Keratinocyte (primary cell): ENCODE results near the gene LST1. TPM values are rescaled to one million over a fixed set of nuclear protein-coding genes. Genes with fewer than 3 reads are reported as not detected.

Experiments used
- DNase-seq: peaks from one replicate; pipeline ENCODE4 v3.0.0-alpha.2; 2011; ENCODE audit warnings: low read depth, missing footprints, low spot score
- FAIRE-seq: peaks from 2 replicates; lab custom pipeline; 2011; peaks lifted over from hg19 to GRCh38; lab: Jason Lieb, UNC
- H2AFZ ChIP-seq: 2 replicates; pipeline ENCODE4 v1.6.0; 2012; ENCODE audit warnings: low read length, control low read depth, inconsistent platforms; ENCODE audit not compliant: control insufficient read depth
- H3K27ac ChIP-seq: 2 replicates; pipeline ENCODE4 v1.5.1; 2011; ENCODE audit warnings: low read length; ENCODE audit not compliant: control insufficient read depth, insufficient read depth
- H3K27me3 ChIP-seq: 3 replicates; pipeline ENCODE4 v1.6.0; 2011; ENCODE audit warnings: low read length; ENCODE audit not compliant: control insufficient read depth, insufficient read depth; ENCODE audit errors: extremely low read depth
- H3K36me3 ChIP-seq, 2 experiments: 2 replicates in 1 of 2; 3 replicates in 1 of 2; pipeline ENCODE4 v1.5.1; 2011; ENCODE audit warnings: low read length in 2 of 2, mild to moderate bottlenecking in 1 of 2; ENCODE audit not compliant: control insufficient read depth in 2 of 2, insufficient read depth in 2 of 2; ENCODE audit errors: extremely low read depth in 1 of 2
- H3K4me1 ChIP-seq: 3 replicates; pipeline ENCODE4 v1.5.1; 2011; ENCODE audit warnings: low read length; ENCODE audit not compliant: control insufficient read depth, insufficient read depth; ENCODE audit errors: extremely low read depth
- H3K4me2 ChIP-seq: 3 replicates; pipeline ENCODE4 v1.6.0; 2011; ENCODE audit warnings: low read depth, low read length; ENCODE audit not compliant: control insufficient read depth, insufficient read depth; ENCODE audit errors: extremely low read depth
- H3K4me3 ChIP-seq, 3 experiments: fragments of 200-600 bp in 1 of 3; sonication (generic) in 1 of 3; 2 replicates in 2 of 3; 3 replicates in 1 of 3; pipeline ENCODE4 v1.5.1; 2011 to 2016; ENCODE audit warnings: low read length in 3 of 3, mild to moderate bottlenecking in 3 of 3, control low read depth in 2 of 3, inconsistent platforms in 1 of 3, low read depth in 1 of 3, mixed read lengths in 1 of 3, mixed run types in 1 of 3, moderate library complexity in 1 of 3; ENCODE audit not compliant: control insufficient read depth in 2 of 3, insufficient read depth in 2 of 3; ENCODE audit errors: extremely low read depth in 1 of 3
- H3K79me2 ChIP-seq: 2 replicates; pipeline ENCODE4 v1.6.0; 2012; ENCODE audit warnings: low read length; ENCODE audit not compliant: control insufficient read depth, insufficient read depth
- H3K9ac ChIP-seq: 3 replicates; pipeline ENCODE4 v1.6.0; 2011; ENCODE audit warnings: low read length; ENCODE audit not compliant: control insufficient read depth, insufficient read depth; ENCODE audit errors: extremely low read depth
- H3K9me1 ChIP-seq: 3 replicates; pipeline ENCODE4 v1.6.0; 2011; ENCODE audit warnings: low read length; ENCODE audit not compliant: control insufficient read depth, insufficient read depth; ENCODE audit errors: extremely low read depth
- H3K9me3 ChIP-seq: 2 replicates; pipeline ENCODE4 v1.5.1; 2012; ENCODE audit warnings: low read depth, low read length; ENCODE audit not compliant: control insufficient read depth
- H4K20me1 ChIP-seq: 3 replicates; pipeline ENCODE4 v1.6.0; 2011; ENCODE audit warnings: low read length; ENCODE audit not compliant: control insufficient read depth, insufficient read depth; ENCODE audit errors: extremely low read depth
- CTCF ChIP-seq, 3 experiments: IDR thresholded peaks in 1 of 3; conservative IDR thresholded peaks in 1 of 3; optimal IDR thresholded peaks in 1 of 3; 2 replicates in 2 of 3; 3 replicates in 1 of 3; pipeline versions ENCODE3 to v1.5.1; 2011; ENCODE audit warnings: low read length in 3 of 3, mild to moderate bottlenecking in 3 of 3, moderate library complexity in 2 of 3, control low read depth in 1 of 3, inconsistent platforms in 1 of 3; ENCODE audit not compliant: insufficient read depth in 2 of 3; ENCODE audit errors: extremely low read depth in 1 of 3
- EZH2 ChIP-seq: IDR thresholded peaks from one replicate; pipeline ENCODE4 v1.6.1; 2012; ENCODE audit warnings: inconsistent platforms, mild to moderate bottlenecking, low read length, moderate library complexity
- dilution Hi-C: fragments of 300-500 bp; cut with MboI; formaldehyde crosslinking; loops from one replicate; pipeline ENCODE4 v1.7.0; 2020; ENCODE audit warnings: low sequenced_read_pairs; ENCODE audit not compliant: extremely low pct_ligation_motif_present
- polyA plus RNA-seq, 5 experiments: library from polyadenylated mRNA; depleted of rRNA in 3 of 5; stranded (reverse) in 3 of 5; stranded (forward) in 1 of 5; unstranded in 1 of 5; fragments of >200 nt; gene quantifications; 1 replicate in 1 of 5; 2 replicates in 3 of 5; 3 replicates in 1 of 5; pipeline versions ENCODE4 v1.2.1 to v1.2.3, GENCODE V29; 2011 to 2012; ENCODE audit warnings: missing spikeins in 2 of 5, low read depth in 1 of 5, low replicate concordance in 1 of 5

LST1 gene
- polyA plus RNA-seq, 1 donor (not counting 4 experiments of a cell fraction or from before 2014, with no cell fraction given): not detected

- Histone ChIP-seq H3K9me3 (no peaks in the 10 kb centered on the region), H3K27me3 (no peaks in the 10 kb centered on the region), H3K9ac (peak overlapping the region; percentile 94), H4K20me1 (peaks cover 26% of the 10 kb centered on the region), H3K27ac (peak overlapping the region; percentile 81), H2AFZ (no peak overlapping the region), H3K79me2 (peaks cover 56% of the 10 kb centered on the region), H3K4me2 (peak overlapping the region; percentile 99), H3K36me3 (peaks cover 26 to 40% of the 10 kb centered on the region in 2 experiments), H3K9me1 (peaks cover 2% of the 10 kb centered on the region), H3K4me1 (peaks cover 14% of the 10 kb centered on the region), H3K4me3 (peak overlapping the region; percentile 84 to 99 (median 88))
- TF ChIP-seq EZH2 (no peak), CTCF (optimal IDR thresholded peaks at IDR 0.05 in 1 of 3, IDR thresholded peaks at IDR 0.05 in 1 of 3, conservative IDR thresholded peaks at IDR 0.05 in 1 of 3; ENCODE audit: extremely low read depth in 1 of 3, insufficient read depth in 2 of 3, low read length in 3 of 3) (no peak)
- dilution Hi-C loops: no loop called here
- FAIRE-seq: no peak
- DNase-seq: no peak
These were observed 35.4 kb downstream of the LST1 start for GRCh38 chr6:31621320-31621939.

GRCh38 chr6:31621991-31622390, 35.9 kb downstream of the LST1 start:
- H3K4me2 ChIP-seq: peak overlapping the region; percentile 99
- dilution Hi-C loops: no loop called here
- peak overlapping the region; percentile 81 for H3K27ac ChIP-seq
- peak overlapping the region; percentile 84 to 99 (median 88) for H3K4me3 ChIP-seq
- H3K79me2 ChIP-seq: peaks cover 59% of the 10 kb centered on the region
- H3K9ac ChIP-seq: peak overlapping the region; percentile 94
- H3K9me1 ChIP-seq: peaks cover 2% of the 10 kb centered on the region
- H3K9me3 ChIP-seq: no peaks in the 10 kb centered on the region
- peaks cover 14% of the 10 kb centered on the region for H3K4me1 ChIP-seq
- peaks cover 31 to 46% of the 10 kb centered on the region in 2 experiments for H3K36me3 ChIP-seq
- no peak for TF ChIP-seq CTCF (optimal IDR thresholded peaks at IDR 0.05 in 1 of 3, IDR thresholded peaks at IDR 0.05 in 1 of 3, conservative IDR thresholded peaks at IDR 0.05 in 1 of 3; ENCODE audit: extremely low read depth in 1 of 3, insufficient read depth in 2 of 3, low read length in 3 of 3)
- no peak for TF ChIP-seq EZH2
- H2AFZ ChIP-seq: no peak overlapping the region
- DNase-seq (no peak), FAIRE-seq (no peak)
- no peaks in the 10 kb centered on the region for H3K27me3 ChIP-seq
- H4K20me1 ChIP-seq: peaks cover 26% of the 10 kb centered on the region
